ENCODE results near the gene RGS21. TPM values are rescaled to one million over a fixed set of nuclear protein-coding genes. Genes with fewer than 3 reads are reported as not detected.

RGS21 gene
- total RNA-seq, 1 experiment from 2014 or later = not detected

- BruUV-seq (replicated peaks) = no TSS peak
- H3K36me3 ChIP-seq (ENCODE audit: low read depth) = no peaks in the 10 kb centered on the region
- TF ChIP-seq EZH2 (IDR thresholded peaks at IDR 0.05; ENCODE audit: low read depth) = no peak
- no peak for TF ChIP-seq CTCF (conservative IDR thresholded peaks at IDR 0.05)
- no peak overlapping the region for H3K4me3 ChIP-seq
- H2AFZ ChIP-seq = no peak overlapping the region
- H3K9me3 ChIP-seq (ENCODE audit: insufficient read depth, low read depth) = no peaks in the 10 kb centered on the region
- no peaks in the 10 kb centered on the region for H3K4me1 ChIP-seq (replicated peaks; ENCODE audit: insufficient read depth)
- intact Hi-C loops (cut with micrococcal nuclease; ENCODE audit: unreplicated experiment) = no loop called here
- no peak overlapping the region for H3K27ac ChIP-seq
- DNase-seq = no peak
- no peaks in the 10 kb centered on the region for H3K79me2 ChIP-seq (ENCODE audit: low read depth)
- H3F3A ChIP-seq (ENCODE audit: insufficient read depth, low read depth) = no peaks in the 10 kb centered on the region
- no peaks in the 10 kb centered on the region for H3K9me2 ChIP-seq (ENCODE audit: insufficient read depth)
- ChIA-PET POLR2A (ENCODE audit: unreplicated experiment) (no interaction called here), CTCF (no interaction called here)
- no peak overlapping the region for H3K4me2 ChIP-seq
- H3K27me3 ChIP-seq (ENCODE audit: insufficient read depth, low read depth) = no peaks in the 10 kb centered on the region
- H4K20me1 ChIP-seq (ENCODE audit: insufficient read depth) = no peaks in the 10 kb centered on the region
These were observed 62.8 kb downstream of the RGS21 start for GRCh38 chr1:192379554-192379953.

- POLR2A ChIA-PET (ENCODE audit: unreplicated experiment) = no interaction called here
- no peak overlapping the region for H3K27ac ChIP-seq
- no peaks in the 10 kb centered on the region for H3K36me3 ChIP-seq (ENCODE audit: low read depth)
- H3K27me3 ChIP-seq (ENCODE audit: insufficient read depth, low read depth) = no peaks in the 10 kb centered on the region
- H3K4me2 ChIP-seq = no peak overlapping the region
- intact Hi-C loops (cut with micrococcal nuclease; ENCODE audit: unreplicated experiment) = no loop called here
- DNase-seq = no peak
- no peak overlapping the region for H3K4me3 ChIP-seq
- CTCF ChIA-PET = no interaction called here
- no peaks in the 10 kb centered on the region; the same call in 1 of the 2 replicates for H3K9me2 ChIP-seq (ENCODE audit: insufficient read depth)
- no peak for TF ChIP-seq EZH2 (IDR thresholded peaks at IDR 0.05; ENCODE audit: low read depth)
- TF ChIP-seq CTCF (conservative IDR thresholded peaks at IDR 0.05) = no peak
- no peaks in the 10 kb centered on the region for H3K79me2 ChIP-seq (ENCODE audit: low read depth)
- no peaks in the 10 kb centered on the region for H3K4me1 ChIP-seq (replicated peaks; ENCODE audit: insufficient read depth)
- H3K9me3 ChIP-seq (ENCODE audit: insufficient read depth, low read depth) = no peaks in the 10 kb centered on the region
- no peaks in the 10 kb centered on the region for H3F3A ChIP-seq (ENCODE audit: insufficient read depth, low read depth)
- H2AFZ ChIP-seq = no peak overlapping the region
- BruUV-seq (replicated peaks) = no TSS peak
- no peaks in the 10 kb centered on the region for H4K20me1 ChIP-seq (ENCODE audit: insufficient read depth)
These were observed 66.0 kb downstream of the RGS21 start for GRCh38 chr1:192382758-192383157.

- Histone ChIP-seq H2AFZ (no peak overlapping the region), H3K4me1 (replicated peaks; ENCODE audit: insufficient read depth) (no peaks in the 10 kb centered on the region), H3K4me2 (no peak overlapping the region), H4K20me1 (ENCODE audit: insufficient read depth) (no peaks in the 10 kb centered on the region), H3K27me3 (ENCODE audit: insufficient read depth, low read depth) (no peaks in the 10 kb centered on the region), H3K79me2 (ENCODE audit: low read depth) (no peaks in the 10 kb centered on the region), H3F3A (ENCODE audit: insufficient read depth, low read depth) (no peaks in the 10 kb centered on the region), H3K27ac (no peak overlapping the region), H3K4me3 (no peak overlapping the region), H3K9me2 (ENCODE audit: insufficient read depth) (no peaks in the 10 kb centered on the region; the same call in 1 of the 2 replicates), H3K9me3 (ENCODE audit: insufficient read depth, low read depth) (no peaks in the 10 kb centered on the region), H3K36me3 (ENCODE audit: low read depth) (no peaks in the 10 kb centered on the region)
- POLR2A ChIA-PET (ENCODE audit: unreplicated experiment) = no interaction called here
- TF ChIP-seq CTCF (conservative IDR thresholded peaks at IDR 0.05) = no peak
- TF ChIP-seq EZH2 (IDR thresholded peaks at IDR 0.05; ENCODE audit: low read depth) = no peak
- DNase-seq = no peak
- CTCF ChIA-PET = no interaction called here
- BruUV-seq (replicated peaks) = no TSS peak
- intact Hi-C loops (cut with micrococcal nuclease; ENCODE audit: unreplicated experiment) = no loop called here
These were observed 69.4 kb downstream of the RGS21 start for GRCh38 chr1:192386051-192386650.

Measured in PC-9 (cell line).